ENCODE results near the gene SKIDA1. TPM values are rescaled to one million over a fixed set of nuclear protein-coding genes. Genes with fewer than 3 reads are reported as not detected.

Gene SKIDA1
- total RNA-seq, 1 experiment from 2014 or later, result 9.4 TPM

- TF ChIP-seq, protein P1, sequence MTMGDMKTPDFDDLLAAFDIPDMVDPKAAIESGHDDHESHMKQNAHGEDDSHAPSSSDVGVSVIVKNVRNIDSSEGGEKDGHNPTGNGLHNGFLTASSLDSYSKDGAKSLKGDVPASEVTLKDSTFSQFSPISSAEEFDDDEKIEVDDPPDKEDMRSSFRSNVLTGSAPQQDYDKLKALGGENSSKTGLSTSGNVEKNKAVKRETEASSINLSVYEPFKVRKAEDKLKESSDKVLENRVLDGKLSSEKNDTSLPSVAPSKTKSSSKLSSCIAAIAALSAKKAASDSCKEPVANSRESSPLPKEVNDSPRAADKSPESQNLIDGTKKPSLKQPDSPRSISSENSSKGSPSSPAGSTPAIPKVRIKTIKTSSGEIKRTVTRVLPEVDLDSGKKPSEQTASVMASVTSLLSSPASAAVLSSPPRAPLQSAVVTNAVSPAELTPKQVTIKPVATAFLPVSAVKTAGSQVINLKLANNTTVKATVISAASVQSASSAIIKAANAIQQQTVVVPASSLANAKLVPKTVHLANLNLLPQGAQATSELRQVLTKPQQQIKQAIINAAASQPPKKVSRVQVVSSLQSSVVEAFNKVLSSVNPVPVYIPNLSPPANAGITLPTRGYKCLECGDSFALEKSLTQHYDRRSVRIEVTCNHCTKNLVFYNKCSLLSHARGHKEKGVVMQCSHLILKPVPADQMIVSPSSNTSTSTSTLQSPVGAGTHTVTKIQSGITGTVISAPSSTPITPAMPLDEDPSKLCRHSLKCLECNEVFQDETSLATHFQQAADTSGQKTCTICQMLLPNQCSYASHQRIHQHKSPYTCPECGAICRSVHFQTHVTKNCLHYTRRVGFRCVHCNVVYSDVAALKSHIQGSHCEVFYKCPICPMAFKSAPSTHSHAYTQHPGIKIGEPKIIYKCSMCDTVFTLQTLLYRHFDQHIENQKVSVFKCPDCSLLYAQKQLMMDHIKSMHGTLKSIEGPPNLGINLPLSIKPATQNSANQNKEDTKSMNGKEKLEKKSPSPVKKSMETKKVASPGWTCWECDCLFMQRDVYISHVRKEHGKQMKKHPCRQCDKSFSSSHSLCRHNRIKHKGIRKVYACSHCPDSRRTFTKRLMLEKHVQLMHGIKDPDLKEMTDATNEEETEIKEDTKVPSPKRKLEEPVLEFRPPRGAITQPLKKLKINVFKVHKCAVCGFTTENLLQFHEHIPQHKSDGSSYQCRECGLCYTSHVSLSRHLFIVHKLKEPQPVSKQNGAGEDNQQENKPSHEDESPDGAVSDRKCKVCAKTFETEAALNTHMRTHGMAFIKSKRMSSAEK (CRISPR knock-in tag; IDR thresholded peaks at IDR 0.05; ENCODE audit: borderline replicate concordance), result no peak
- TF ChIP-seq, protein P2, sequence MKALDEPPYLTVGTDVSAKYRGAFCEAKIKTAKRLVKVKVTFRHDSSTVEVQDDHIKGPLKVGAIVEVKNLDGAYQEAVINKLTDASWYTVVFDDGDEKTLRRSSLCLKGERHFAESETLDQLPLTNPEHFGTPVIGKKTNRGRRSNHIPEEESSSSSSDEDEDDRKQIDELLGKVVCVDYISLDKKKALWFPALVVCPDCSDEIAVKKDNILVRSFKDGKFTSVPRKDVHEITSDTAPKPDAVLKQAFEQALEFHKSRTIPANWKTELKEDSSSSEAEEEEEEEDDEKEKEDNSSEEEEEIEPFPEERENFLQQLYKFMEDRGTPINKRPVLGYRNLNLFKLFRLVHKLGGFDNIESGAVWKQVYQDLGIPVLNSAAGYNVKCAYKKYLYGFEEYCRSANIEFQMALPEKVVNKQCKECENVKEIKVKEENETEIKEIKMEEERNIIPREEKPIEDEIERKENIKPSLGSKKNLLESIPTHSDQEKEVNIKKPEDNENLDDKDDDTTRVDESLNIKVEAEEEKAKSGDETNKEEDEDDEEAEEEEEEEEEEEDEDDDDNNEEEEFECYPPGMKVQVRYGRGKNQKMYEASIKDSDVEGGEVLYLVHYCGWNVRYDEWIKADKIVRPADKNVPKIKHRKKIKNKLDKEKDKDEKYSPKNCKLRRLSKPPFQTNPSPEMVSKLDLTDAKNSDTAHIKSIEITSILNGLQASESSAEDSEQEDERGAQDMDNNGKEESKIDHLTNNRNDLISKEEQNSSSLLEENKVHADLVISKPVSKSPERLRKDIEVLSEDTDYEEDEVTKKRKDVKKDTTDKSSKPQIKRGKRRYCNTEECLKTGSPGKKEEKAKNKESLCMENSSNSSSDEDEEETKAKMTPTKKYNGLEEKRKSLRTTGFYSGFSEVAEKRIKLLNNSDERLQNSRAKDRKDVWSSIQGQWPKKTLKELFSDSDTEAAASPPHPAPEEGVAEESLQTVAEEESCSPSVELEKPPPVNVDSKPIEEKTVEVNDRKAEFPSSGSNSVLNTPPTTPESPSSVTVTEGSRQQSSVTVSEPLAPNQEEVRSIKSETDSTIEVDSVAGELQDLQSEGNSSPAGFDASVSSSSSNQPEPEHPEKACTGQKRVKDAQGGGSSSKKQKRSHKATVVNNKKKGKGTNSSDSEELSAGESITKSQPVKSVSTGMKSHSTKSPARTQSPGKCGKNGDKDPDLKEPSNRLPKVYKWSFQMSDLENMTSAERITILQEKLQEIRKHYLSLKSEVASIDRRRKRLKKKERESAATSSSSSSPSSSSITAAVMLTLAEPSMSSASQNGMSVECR (CRISPR knock-in tag; IDR thresholded peaks at IDR 0.05; ENCODE audit: borderline replicate concordance), result no peak; the same call in 1 of the 2 replicates
- no peak for TF ChIP-seq FOXJ3 (CRISPR knock-in tag; IDR thresholded peaks at IDR 0.05; ENCODE audit: borderline replicate concordance)
- TF ChIP-seq PRRX2 (CRISPR knock-in tag; IDR thresholded peaks at IDR 0.05), result no peak
- 0 out of 2 replicates have a peak, but pooled peaks have one; percentile 20 for TF ChIP-seq ESRRA (CRISPR knock-in tag; IDR thresholded peaks at IDR 0.05; ENCODE audit: borderline replicate concordance)
- TF ChIP-seq, protein P3, sequence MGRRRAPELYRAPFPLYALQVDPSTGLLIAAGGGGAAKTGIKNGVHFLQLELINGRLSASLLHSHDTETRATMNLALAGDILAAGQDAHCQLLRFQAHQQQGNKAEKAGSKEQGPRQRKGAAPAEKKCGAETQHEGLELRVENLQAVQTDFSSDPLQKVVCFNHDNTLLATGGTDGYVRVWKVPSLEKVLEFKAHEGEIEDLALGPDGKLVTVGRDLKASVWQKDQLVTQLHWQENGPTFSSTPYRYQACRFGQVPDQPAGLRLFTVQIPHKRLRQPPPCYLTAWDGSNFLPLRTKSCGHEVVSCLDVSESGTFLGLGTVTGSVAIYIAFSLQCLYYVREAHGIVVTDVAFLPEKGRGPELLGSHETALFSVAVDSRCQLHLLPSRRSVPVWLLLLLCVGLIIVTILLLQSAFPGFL (CRISPR knock-in tag; IDR thresholded peaks at IDR 0.05; ENCODE audit: borderline replicate concordance), result no peak
- TF ChIP-seq, protein P4, sequence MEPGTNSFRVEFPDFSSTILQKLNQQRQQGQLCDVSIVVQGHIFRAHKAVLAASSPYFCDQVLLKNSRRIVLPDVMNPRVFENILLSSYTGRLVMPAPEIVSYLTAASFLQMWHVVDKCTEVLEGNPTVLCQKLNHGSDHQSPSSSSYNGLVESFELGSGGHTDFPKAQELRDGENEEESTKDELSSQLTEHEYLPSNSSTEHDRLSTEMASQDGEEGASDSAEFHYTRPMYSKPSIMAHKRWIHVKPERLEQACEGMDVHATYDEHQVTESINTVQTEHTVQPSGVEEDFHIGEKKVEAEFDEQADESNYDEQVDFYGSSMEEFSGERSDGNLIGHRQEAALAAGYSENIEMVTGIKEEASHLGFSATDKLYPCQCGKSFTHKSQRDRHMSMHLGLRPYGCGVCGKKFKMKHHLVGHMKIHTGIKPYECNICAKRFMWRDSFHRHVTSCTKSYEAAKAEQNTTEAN (CRISPR knock-in tag; IDR thresholded peaks at IDR 0.05), result no peak
- TF ChIP-seq, protein P5, sequence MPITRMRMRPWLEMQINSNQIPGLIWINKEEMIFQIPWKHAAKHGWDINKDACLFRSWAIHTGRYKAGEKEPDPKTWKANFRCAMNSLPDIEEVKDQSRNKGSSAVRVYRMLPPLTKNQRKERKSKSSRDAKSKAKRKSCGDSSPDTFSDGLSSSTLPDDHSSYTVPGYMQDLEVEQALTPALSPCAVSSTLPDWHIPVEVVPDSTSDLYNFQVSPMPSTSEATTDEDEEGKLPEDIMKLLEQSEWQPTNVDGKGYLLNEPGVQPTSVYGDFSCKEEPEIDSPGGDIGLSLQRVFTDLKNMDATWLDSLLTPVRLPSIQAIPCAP (CRISPR knock-in tag; IDR thresholded peaks at IDR 0.05), result no peak
- no peak for TF ChIP-seq NFYB (CRISPR knock-in tag; conservative IDR thresholded peaks at IDR 0.05; ENCODE audit: low read depth)
- no peak for TF ChIP-seq NFATC4 (CRISPR knock-in tag; IDR thresholded peaks at IDR 0.05)
- TF ChIP-seq TEAD4 (CRISPR knock-in tag; IDR thresholded peaks at IDR 0.05), result no peak
- no peak for TF ChIP-seq KAT7 (CRISPR knock-in tag; IDR thresholded peaks at IDR 0.05; ENCODE audit: borderline replicate concordance)
- TF ChIP-seq, protein P6, sequence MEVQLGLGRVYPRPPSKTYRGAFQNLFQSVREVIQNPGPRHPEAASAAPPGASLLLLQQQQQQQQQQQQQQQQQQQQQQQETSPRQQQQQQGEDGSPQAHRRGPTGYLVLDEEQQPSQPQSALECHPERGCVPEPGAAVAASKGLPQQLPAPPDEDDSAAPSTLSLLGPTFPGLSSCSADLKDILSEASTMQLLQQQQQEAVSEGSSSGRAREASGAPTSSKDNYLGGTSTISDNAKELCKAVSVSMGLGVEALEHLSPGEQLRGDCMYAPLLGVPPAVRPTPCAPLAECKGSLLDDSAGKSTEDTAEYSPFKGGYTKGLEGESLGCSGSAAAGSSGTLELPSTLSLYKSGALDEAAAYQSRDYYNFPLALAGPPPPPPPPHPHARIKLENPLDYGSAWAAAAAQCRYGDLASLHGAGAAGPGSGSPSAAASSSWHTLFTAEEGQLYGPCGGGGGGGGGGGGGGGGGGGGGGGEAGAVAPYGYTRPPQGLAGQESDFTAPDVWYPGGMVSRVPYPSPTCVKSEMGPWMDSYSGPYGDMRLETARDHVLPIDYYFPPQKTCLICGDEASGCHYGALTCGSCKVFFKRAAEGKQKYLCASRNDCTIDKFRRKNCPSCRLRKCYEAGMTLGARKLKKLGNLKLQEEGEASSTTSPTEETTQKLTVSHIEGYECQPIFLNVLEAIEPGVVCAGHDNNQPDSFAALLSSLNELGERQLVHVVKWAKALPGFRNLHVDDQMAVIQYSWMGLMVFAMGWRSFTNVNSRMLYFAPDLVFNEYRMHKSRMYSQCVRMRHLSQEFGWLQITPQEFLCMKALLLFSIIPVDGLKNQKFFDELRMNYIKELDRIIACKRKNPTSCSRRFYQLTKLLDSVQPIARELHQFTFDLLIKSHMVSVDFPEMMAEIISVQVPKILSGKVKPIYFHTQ (CRISPR knock-in tag; IDR thresholded peaks at IDR 0.05), result no peak
- no peak for TF ChIP-seq TP53 (CRISPR knock-in tag; IDR thresholded peaks at IDR 0.05)
- no peak for TF ChIP-seq TCF7 (CRISPR knock-in tag; IDR thresholded peaks at IDR 0.05; ENCODE audit: low read depth)
- no peak for TF ChIP-seq SP1 (CRISPR knock-in tag; conservative IDR thresholded peaks at IDR 0.05)
- TF ChIP-seq ZNF416 (CRISPR knock-in tag; IDR thresholded peaks at IDR 0.05), result no peak
- TF ChIP-seq MAX (CRISPR knock-in tag; IDR thresholded peaks at IDR 0.05), result peak; percentile 36; the same call in 1 of the 2 replicates
- TF ChIP-seq OVOL2 (CRISPR knock-in tag; IDR thresholded peaks at IDR 0.05; ENCODE audit: borderline replicate concordance), result no peak
- no peak; the same call in 1 of the 2 replicates for TF ChIP-seq MYBL2 (CRISPR knock-in tag; IDR thresholded peaks at IDR 0.05)
- no peak for TF ChIP-seq TEAD1 (CRISPR knock-in tag; IDR thresholded peaks at IDR 0.05)
Observed at GRCh38 chr10:21494191-21495001, 31.1 kb downstream of the SKIDA1 start (continued).
